GM23248 (cell line): ENCODE results near the gene SLC44A3. TPM values are rescaled to one million over a fixed set of nuclear protein-coding genes. Genes with fewer than 3 reads are reported as not detected.

Experiments
- DNase-seq: peaks from one replicate; pipeline ENCODE4 v3.0.0-alpha.2; 2015
- H2AFZ ChIP-seq: fragments of 200-600 bp; sonication (generic); 2 replicates; pipeline ENCODE4 v1.6.1; 2016; ENCODE audit warnings: antibody characterized with exemption
- H3F3A ChIP-seq: fragments of 200-600 bp; sonication (generic); 2 replicates; pipeline ENCODE4 v1.6.1; 2016; ENCODE audit warnings: mild to moderate bottlenecking, antibody characterized with exemption, mixed run types; ENCODE audit not compliant: insufficient read depth
- H3K27ac ChIP-seq: fragments of 200-600 bp; sonication (generic); 2 replicates; pipeline ENCODE4 v1.5.1; 2016; ENCODE audit warnings: mild to moderate bottlenecking
- H3K27me3 ChIP-seq: fragments of 200-600 bp; sonication (generic); replicated peaks from 2 replicates; pipeline ENCODE4 v1.6.1; 2016; ENCODE audit warnings: mild to moderate bottlenecking; ENCODE audit not compliant: insufficient read depth
- H3K36me3 ChIP-seq: fragments of 200-600 bp; sonication (generic); 2 replicates; pipeline ENCODE4 v1.6.1; 2016; ENCODE audit warnings: low read depth, mild to moderate bottlenecking
- H3K4me1 ChIP-seq: fragments of 200-600 bp; sonication (generic); 2 replicates; pipeline ENCODE4 v1.6.1; 2016; ENCODE audit warnings: mild to moderate bottlenecking; ENCODE audit not compliant: insufficient read depth
- H3K4me2 ChIP-seq: fragments of 200-600 bp; sonication (generic); one replicate; pipeline ENCODE4 v1.6.1; 2016; ENCODE audit warnings: mild to moderate bottlenecking; ENCODE audit not compliant: unreplicated experiment
- H3K4me3 ChIP-seq: fragments of 200-600 bp; sonication (generic); 2 replicates; pipeline ENCODE4 v1.5.1; 2016; ENCODE audit warnings: mild to moderate bottlenecking
- H3K79me2 ChIP-seq: fragments of 200-600 bp; sonication (generic); 2 replicates; pipeline ENCODE4 v1.6.1; 2016; ENCODE audit warnings: mild to moderate bottlenecking; ENCODE audit not compliant: insufficient read depth
- H3K9ac ChIP-seq: fragments of 200-600 bp; sonication (generic); 2 replicates; pipeline ENCODE4 v1.6.1; 2016; ENCODE audit warnings: mild to moderate bottlenecking
- H3K9me2 ChIP-seq: fragments of 200-600 bp; sonication (generic); 2 replicates; pipeline ENCODE4 v1.6.1; 2016; ENCODE audit warnings: mixed run types, mild to moderate bottlenecking, moderate library complexity; ENCODE audit not compliant: insufficient read depth
- H3K9me3 ChIP-seq: fragments of 200-600 bp; sonication (generic); one replicate; pipeline ENCODE4 v1.6.1; 2017; ENCODE audit warnings: low read depth
- H4K20me1 ChIP-seq: fragments of 200-600 bp; sonication (generic); 2 replicates; pipeline ENCODE4 v1.6.0; 2016; ENCODE audit not compliant: insufficient read depth
- EZH2 ChIP-seq: fragments of 200-600 bp; sonication (generic); IDR thresholded peaks from 2 replicates; pipeline ENCODE4 v1.6.1; 2018; ENCODE audit warnings: antibody characterized with exemption, mild to moderate bottlenecking; ENCODE audit not compliant: insufficient read depth, poor library complexity, severe bottlenecking
- EZH2phosphoT487 ChIP-seq: fragments of 200-600 bp; sonication (generic); IDR thresholded peaks from 2 replicates; pipeline ENCODE4 v1.6.1; 2018; ENCODE audit warnings: antibody characterized with exemption, moderate library complexity, mild to moderate bottlenecking, low read depth; ENCODE audit not compliant: insufficient read depth
- WGBS, 2 experiments: methylation state at CpG; one replicate each; pipeline ENCODE4 v1.1.6; 2015 to 2017; ENCODE audit warnings: low lambda C conversion rate in 2 of 2, low coverage in 1 of 2; ENCODE audit errors: missing lambda C conversion rate in 2 of 2; 5-methylcytosine and 5-hydroxymethylcytosine counted together
- in situ Hi-C: fragments of 300-500 bp; cut with MboI; formaldehyde crosslinking; loops from 2 replicates; pipeline ENCODE4 v1.15.0; 2020
- polyA plus RNA-seq: library from polyadenylated mRNA; unstranded; fragments of >200 nt; fragmentation: Nextera tagmentation; extraction: Ambion mirVana; gene quantifications from 2 replicates; pipeline ENCODE4 v1.2.1, GENCODE V29; 2016
- total RNA-seq: library from RNA; depleted of rRNA; stranded (reverse); fragments of >200 nt; shearing (Covaris generic); gene quantifications from 2 replicates; pipeline ENCODE4 v1.2.3, GENCODE V29; 2014

Gene SLC44A3
- total and polyA plus RNA-seq, 2 experiments from 2014 or later, result 1.6 to 2.0 TPM

DNA sequence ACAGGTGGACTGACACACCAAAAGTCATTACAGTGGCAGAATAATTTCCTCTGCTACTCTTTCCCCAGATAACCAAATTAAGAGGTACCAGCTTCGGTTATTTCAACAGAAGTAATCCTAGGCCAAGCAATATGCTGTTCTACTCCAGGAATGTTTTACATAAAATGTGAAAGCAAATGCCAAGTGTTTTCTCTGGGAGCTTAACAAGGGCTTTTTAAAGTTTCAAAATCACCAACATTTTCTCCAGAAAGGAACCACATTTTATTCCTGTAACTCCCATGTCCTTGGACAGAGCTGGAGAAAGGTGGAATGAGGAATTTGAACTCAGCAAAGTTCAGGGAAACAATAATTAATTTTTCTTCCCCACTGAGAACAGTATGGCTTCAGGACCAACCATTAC lies 79.6 kb downstream of the SLC44A3 start:
- Histone ChIP-seq H3K27ac (no peak overlapping the region), H3K9ac (no peak overlapping the region), H3K27me3 (no peaks in the 10 kb centered on the region), H4K20me1 (no peaks in the 10 kb centered on the region), H3K36me3 (peaks cover 67% of the 10 kb centered on the region), H3K4me2 (no peak overlapping the region), H3K4me3 (no peak overlapping the region), H2AFZ (no peak overlapping the region), H3K79me2 (peaks cover 68% of the 10 kb centered on the region), H3K9me3 (no peaks in the 10 kb centered on the region), H3K4me1 (peaks cover 36% of the 10 kb centered on the region), H3F3A (peaks cover 24% of the 10 kb centered on the region), H3K9me2 (no peaks in the 10 kb centered on the region)
- DNase-seq, result no peak
- in situ Hi-C loops, result no loop called here
- 41 to 69% methylated on average over 1 of the region's 1 CpG for WGBS, 2 experiments
- no peak for TF ChIP-seq EZH2phosphoT487
- no peak for TF ChIP-seq EZH2

DNA sequence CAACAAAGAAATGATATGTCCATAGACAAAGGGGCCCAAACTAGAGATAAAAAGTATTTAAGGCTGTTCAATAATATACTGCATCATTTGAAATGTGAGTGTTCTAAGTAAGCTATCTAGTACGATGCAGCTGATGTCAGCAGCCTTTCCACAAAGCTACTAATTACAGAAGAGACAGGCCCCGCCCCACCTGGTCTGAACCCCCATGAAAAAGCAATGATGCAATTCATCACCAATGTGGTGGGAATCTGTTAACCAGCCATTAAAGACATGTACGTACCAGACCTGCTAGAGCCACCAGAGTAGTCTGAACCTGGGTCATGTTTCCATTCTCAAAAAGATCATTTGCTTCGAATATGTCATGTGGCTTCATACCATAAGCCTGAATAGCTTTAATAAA lies 81.7 kb downstream of the SLC44A3 start:
- no peak overlapping the region for H3K9ac ChIP-seq
- no peak overlapping the region for H3K4me2 ChIP-seq
- H2AFZ ChIP-seq, result no peak overlapping the region
- H4K20me1 ChIP-seq, result no peaks in the 10 kb centered on the region
- H3K79me2 ChIP-seq, result peaks cover 83% of the 10 kb centered on the region
- 76 to 78% methylated on average over 4 of the region's 4 CpGs for WGBS, 2 experiments
- H3K4me3 ChIP-seq, result no peak overlapping the region
- no peaks in the 10 kb centered on the region for H3K9me3 ChIP-seq
- H3K27me3 ChIP-seq, result no peaks in the 10 kb centered on the region
- H3K36me3 ChIP-seq, result peaks cover 51% of the 10 kb centered on the region
- H3K9me2 ChIP-seq, result no peaks in the 10 kb centered on the region
- TF ChIP-seq EZH2 (no peak), EZH2phosphoT487 (no peak)
- H3F3A ChIP-seq, result peaks cover 24% of the 10 kb centered on the region
- in situ Hi-C loops, result no loop called here
- DNase-seq, result no peak
- no peak overlapping the region for H3K27ac ChIP-seq
- peaks cover 39% of the 10 kb centered on the region for H3K4me1 ChIP-seq

DNA sequence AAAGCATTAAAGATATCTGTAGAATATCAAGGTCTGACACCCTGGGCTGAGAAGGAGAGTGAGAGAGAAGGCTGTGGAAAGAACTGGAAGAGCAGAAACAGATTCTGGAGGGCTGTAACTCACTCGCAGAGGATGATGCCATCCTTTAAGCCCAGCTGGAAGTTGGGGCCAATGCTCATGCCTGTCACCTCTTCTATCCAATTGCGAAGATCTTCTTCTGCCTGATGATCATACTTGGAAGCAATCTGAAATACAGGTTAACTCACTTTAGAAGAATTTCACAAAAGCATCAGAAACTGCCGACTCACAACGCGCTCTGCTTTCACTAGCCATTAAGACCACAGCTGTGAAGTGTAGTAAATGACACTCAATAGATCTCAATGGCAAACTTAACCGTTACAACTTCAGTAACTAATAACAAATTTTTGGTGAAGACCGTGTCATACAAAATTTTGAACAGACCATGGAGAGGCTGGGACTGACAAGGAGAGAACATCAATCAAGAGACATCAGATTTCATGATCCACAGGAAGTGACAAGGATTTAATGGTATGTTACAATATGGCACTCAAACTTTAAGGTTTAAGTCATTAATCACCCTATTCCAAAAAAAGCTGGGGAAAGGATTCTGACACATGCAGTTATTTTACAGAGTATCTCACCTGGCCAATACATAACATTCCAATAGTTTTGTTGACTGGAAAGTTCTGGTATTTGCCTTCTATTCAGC lies 83.3 kb downstream of the SLC44A3 start:
- H3K9me2 ChIP-seq, result no peaks in the 10 kb centered on the region
- in situ Hi-C loops, result no loop called here
- peaks cover 95% of the 10 kb centered on the region for H3K79me2 ChIP-seq
- no peak overlapping the region for H2AFZ ChIP-seq
- no peak overlapping the region for H3K9ac ChIP-seq
- H3K9me3 ChIP-seq, result no peaks in the 10 kb centered on the region
- peaks cover 40% of the 10 kb centered on the region for H3K4me1 ChIP-seq
- 0 out of 2 replicates have a peak overlapping the region, but pooled peaks have one; percentile 14 for H3K27ac ChIP-seq
- no peak overlapping the region for H3K4me3 ChIP-seq
- peak overlapping the region; percentile 21 for H3K4me2 ChIP-seq
- H3K27me3 ChIP-seq, result no peaks in the 10 kb centered on the region
- 78 to 79% methylated on average over 7 of the region's 7 CpGs for WGBS, 2 experiments
- peaks cover 16% of the 10 kb centered on the region for H3F3A ChIP-seq
- H3K36me3 ChIP-seq, result peaks cover 35% of the 10 kb centered on the region
- TF ChIP-seq EZH2phosphoT487 (no peak), EZH2 (no peak)
- H4K20me1 ChIP-seq, result no peaks in the 10 kb centered on the region
- peak; percentile 34 for DNase-seq

DNA sequence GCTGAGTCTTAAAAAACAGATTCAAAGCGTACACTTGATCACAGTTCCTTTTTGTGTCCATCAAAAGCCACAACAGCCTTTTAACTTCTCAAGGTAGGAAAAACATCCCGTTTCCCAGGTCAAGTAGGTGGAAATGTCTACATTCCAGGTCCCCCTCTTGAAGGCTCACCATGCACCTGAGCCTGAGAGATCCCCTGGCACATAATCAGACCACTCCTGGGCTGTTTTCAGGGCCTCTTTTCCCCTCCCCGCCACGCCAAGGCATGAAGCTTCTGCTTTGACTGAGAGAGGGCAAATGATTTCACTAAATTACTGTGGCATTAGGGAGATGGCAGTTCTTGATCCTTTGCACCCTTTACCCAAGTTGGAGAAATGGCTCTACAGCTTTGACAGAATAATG lies 85.0 kb downstream of the SLC44A3 start:
- no peaks in the 10 kb centered on the region for H3K9me2 ChIP-seq
- 82 to 95% methylated on average over 4 of the region's 4 CpGs for WGBS, 2 experiments
- peaks cover 30% of the 10 kb centered on the region for H3K4me1 ChIP-seq
- no peaks in the 10 kb centered on the region for H3K27me3 ChIP-seq
- H3K9ac ChIP-seq, result no peak overlapping the region
- in situ Hi-C loops, result no loop called here
- H3K4me3 ChIP-seq, result no peak overlapping the region
- H3K36me3 ChIP-seq, result peaks cover 27% of the 10 kb centered on the region
- no peaks in the 10 kb centered on the region for H3K9me3 ChIP-seq
- H2AFZ ChIP-seq, result no peak overlapping the region
- TF ChIP-seq EZH2 (no peak), EZH2phosphoT487 (no peak)
- H3F3A ChIP-seq, result peaks cover 11% of the 10 kb centered on the region
- no peak overlapping the region for H3K27ac ChIP-seq
- peaks cover 99% of the 10 kb centered on the region for H3K79me2 ChIP-seq
- DNase-seq, result no peak
- H4K20me1 ChIP-seq, result peaks cover 8% of the 10 kb centered on the region; the same call in 1 of the 2 replicates
- no peak overlapping the region for H3K4me2 ChIP-seq
